Neural cell (in vitro differentiated cells): ENCODE results near the gene KCTD14. TPM values are rescaled to one million over a fixed set of nuclear protein-coding genes. Genes with fewer than 3 reads are reported as not detected.

Experiments used
- H2AFZ ChIP-seq: fragments of 200-600, 300-800 bp; sonication (generic), shearing (Covaris generic); 2 replicates; pipeline ENCODE4 v1.6.0; 2014; ENCODE audit warnings: low read depth, mild to moderate bottlenecking, antibody characterized with exemption, low read length, moderate library complexity
- H3F3A ChIP-seq: fragments of 200-600 bp; shearing (Covaris generic); 2 replicates; pipeline ENCODE4 v1.6.1; 2016; ENCODE audit warnings: mild to moderate bottlenecking, moderate library complexity, mixed read lengths, antibody characterized with exemption, low read length; ENCODE audit not compliant: insufficient read depth, poor library complexity, severe bottlenecking
- H3K27ac ChIP-seq: fragments of 200-600, 300-800 bp; sonication (generic), shearing (Covaris generic); 2 replicates; pipeline ENCODE4 v1.5.1; 2014; ENCODE audit warnings: mild to moderate bottlenecking, low read length, moderate library complexity
- H3K27me3 ChIP-seq: fragments of 300-800, 200-600 bp; sonication (generic), shearing (Covaris generic); 2 replicates; pipeline ENCODE4 v1.6.0; 2014; ENCODE audit warnings: mild to moderate bottlenecking, low read depth, low read length, moderate library complexity; ENCODE audit not compliant: insufficient read depth
- H3K36me3 ChIP-seq: fragments of 300-800, 200-600 bp; sonication (generic), shearing (Covaris generic); 2 replicates; pipeline ENCODE4 v1.5.1; 2014; ENCODE audit warnings: mild to moderate bottlenecking, antibody characterized with exemption, low read length, moderate library complexity; ENCODE audit not compliant: insufficient read depth
- H3K4me2 ChIP-seq: fragments of 300-800, 200-600 bp; sonication (generic), shearing (Covaris generic); 2 replicates; pipeline ENCODE4 v1.6.0; 2014; ENCODE audit warnings: mild to moderate bottlenecking, low read length
- H3K4me3 ChIP-seq: fragments of 300-800, 200-600 bp; sonication (generic), shearing (Covaris generic); 2 replicates; pipeline ENCODE4 v1.5.1; 2014; ENCODE audit warnings: mild to moderate bottlenecking, low read length, moderate library complexity
- H3K79me2 ChIP-seq: fragments of 200-600 bp; shearing (Covaris generic); replicated peaks from 2 replicates; pipeline ENCODE4 v1.6.0; 2014; ENCODE audit warnings: mild to moderate bottlenecking, low read length, moderate library complexity; ENCODE audit not compliant: insufficient read depth
- H3K9ac ChIP-seq: fragments of 300-800, 200-600 bp; sonication (generic), shearing (Covaris generic); 2 replicates; pipeline ENCODE4 v1.6.1; 2016; ENCODE audit warnings: mild to moderate bottlenecking, low read length, mixed read lengths
- H3K9me2 ChIP-seq: fragments of 200-600 bp; shearing (Covaris generic); 2 replicates; pipeline ENCODE4 v1.6.1; 2016; ENCODE audit warnings: mild to moderate bottlenecking, low read length, mixed read lengths; ENCODE audit not compliant: insufficient read depth
- H3K9me3 ChIP-seq: fragments of 200-600, 300-800 bp; sonication (generic), shearing (Covaris generic); 2 replicates; pipeline ENCODE4 v1.6.1; 2016; ENCODE audit warnings: mild to moderate bottlenecking, mixed run types, low read length, moderate library complexity, mixed read lengths
- H4K20me1 ChIP-seq: fragments of 200-600 bp; shearing (Covaris generic); 2 replicates; pipeline ENCODE4 v1.6.1; 2016; ENCODE audit warnings: mild to moderate bottlenecking, mixed run types; ENCODE audit not compliant: insufficient read depth
- EP300 ChIP-seq: fragments of 450-650 bp; conservative IDR thresholded peaks from 2 replicates; pipeline ENCODE4 v1.6.1; 2014; ENCODE audit warnings: antibody characterized with exemption, mild to moderate bottlenecking, moderate library complexity; ENCODE audit not compliant: poor library complexity, severe bottlenecking
- EZH2 ChIP-seq: fragments of 200-600, 300-800 bp; shearing (Covaris generic), sonication (generic); IDR thresholded peaks from 2 replicates; pipeline ENCODE4 v1.6.1; 2014; ENCODE audit warnings: antibody characterized with exemption, low read length, borderline replicate concordance, mild to moderate bottlenecking; ENCODE audit not compliant: insufficient read depth, poor library complexity, severe bottlenecking
- MXI1 ChIP-seq: fragments of 450-650 bp; conservative IDR thresholded peaks from 2 replicates; pipeline ENCODE4 v1.6.1; 2014; ENCODE audit warnings: antibody characterized with exemption, mild to moderate bottlenecking; ENCODE audit not compliant: poor library complexity, severe bottlenecking
- POLR2AphosphoS5 ChIP-seq: IDR thresholded peaks from 2 replicates; pipeline ENCODE4 v1.6.1; 2012
- RAD21 ChIP-seq: fragments of 450-650 bp; conservative IDR thresholded peaks from 2 replicates; pipeline ENCODE4 v1.6.1; 2014; ENCODE audit warnings: antibody characterized with exemption, mild to moderate bottlenecking, moderate library complexity
- REST ChIP-seq: IDR thresholded peaks from 2 replicates; pipeline ENCODE4 v1.6.1; 2012; ENCODE audit warnings: borderline replicate concordance
- SMC3 ChIP-seq: fragments of 450-650 bp; conservative IDR thresholded peaks from 2 replicates; pipeline ENCODE4 v1.6.1; 2014; ENCODE audit warnings: antibody characterized with exemption, mild to moderate bottlenecking, moderate library complexity; ENCODE audit not compliant: poor library complexity
- TAF1 ChIP-seq: IDR thresholded peaks from 2 replicates; pipeline ENCODE4 v1.6.1; 2012; ENCODE audit warnings: low read depth
- polyA plus RNA-seq: library from polyadenylated mRNA; depleted of rRNA; stranded (reverse); fragments of >200 nt; gene quantifications from 2 replicates; pipeline ENCODE4 v1.2.3, GENCODE V29; 2014
- TF ChIP-seq, protein P1 (sequence below): fragments of 450-650 bp; IDR thresholded peaks from 2 replicates; pipeline ENCODE4 v1.5.1; 2014; ENCODE audit warnings: antibody characterized with exemption, mild to moderate bottlenecking, moderate library complexity; ENCODE audit not compliant: poor library complexity, severe bottlenecking

KCTD14 gene
- polyA plus RNA-seq, 1 donor from 2014 or later, result 0.32 TPM

DNA sequence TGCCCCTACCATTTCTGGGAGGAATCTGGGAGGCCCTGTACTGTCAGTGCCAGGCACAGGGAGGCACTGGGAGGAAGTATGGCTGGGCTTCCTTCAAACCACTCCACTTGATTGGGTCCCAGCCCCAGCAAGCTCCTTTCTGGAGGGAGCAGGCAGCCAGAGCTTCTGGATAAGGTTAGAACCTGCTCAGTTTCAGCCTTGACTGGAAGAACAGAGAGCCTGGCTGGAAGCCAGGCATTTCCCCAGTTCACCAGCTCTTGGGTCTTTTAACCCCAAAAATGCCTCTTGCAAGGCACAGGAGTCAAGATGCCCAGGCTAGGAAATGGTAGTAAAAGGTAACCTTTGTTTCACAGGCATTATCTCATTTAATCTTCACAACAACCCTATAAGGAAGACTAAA lies 9.0 kb upstream of the KCTD14 start:
- H3K79me2 ChIP-seq, result no peaks in the 10 kb centered on the region
- no peaks in the 10 kb centered on the region for H4K20me1 ChIP-seq
- H3F3A ChIP-seq, result no peaks in the 10 kb centered on the region
- H3K9me2 ChIP-seq, result no peaks in the 10 kb centered on the region
- no peaks in the 10 kb centered on the region for H3K9me3 ChIP-seq
- H3K4me3 ChIP-seq, result no peak overlapping the region
- no peak overlapping the region for H3K27ac ChIP-seq
- no peak overlapping the region for H3K9ac ChIP-seq
- H3K36me3 ChIP-seq, result no peaks in the 10 kb centered on the region
- no peak overlapping the region for H2AFZ ChIP-seq
- no peaks in the 10 kb centered on the region for H3K27me3 ChIP-seq
- no peak overlapping the region for H3K4me2 ChIP-seq
- TF ChIP-seq MXI1 (no peak), EP300 (no peak), SMC3 (no peak), TAF1 (no peak), RAD21 (no peak), POLR2AphosphoS5 (no peak), REST (no peak), EZH2 (no peak)
- TF ChIP-seq, protein P1, sequence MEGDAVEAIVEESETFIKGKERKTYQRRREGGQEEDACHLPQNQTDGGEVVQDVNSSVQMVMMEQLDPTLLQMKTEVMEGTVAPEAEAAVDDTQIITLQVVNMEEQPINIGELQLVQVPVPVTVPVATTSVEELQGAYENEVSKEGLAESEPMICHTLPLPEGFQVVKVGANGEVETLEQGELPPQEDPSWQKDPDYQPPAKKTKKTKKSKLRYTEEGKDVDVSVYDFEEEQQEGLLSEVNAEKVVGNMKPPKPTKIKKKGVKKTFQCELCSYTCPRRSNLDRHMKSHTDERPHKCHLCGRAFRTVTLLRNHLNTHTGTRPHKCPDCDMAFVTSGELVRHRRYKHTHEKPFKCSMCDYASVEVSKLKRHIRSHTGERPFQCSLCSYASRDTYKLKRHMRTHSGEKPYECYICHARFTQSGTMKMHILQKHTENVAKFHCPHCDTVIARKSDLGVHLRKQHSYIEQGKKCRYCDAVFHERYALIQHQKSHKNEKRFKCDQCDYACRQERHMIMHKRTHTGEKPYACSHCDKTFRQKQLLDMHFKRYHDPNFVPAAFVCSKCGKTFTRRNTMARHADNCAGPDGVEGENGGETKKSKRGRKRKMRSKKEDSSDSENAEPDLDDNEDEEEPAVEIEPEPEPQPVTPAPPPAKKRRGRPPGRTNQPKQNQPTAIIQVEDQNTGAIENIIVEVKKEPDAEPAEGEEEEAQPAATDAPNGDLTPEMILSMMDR, result no peak

GRCh38 chr11:78031629-78032028 lies 8.6 kb upstream of the KCTD14 start:
- H3K9ac ChIP-seq, result no peak overlapping the region
- H4K20me1 ChIP-seq, result no peaks in the 10 kb centered on the region
- no peak overlapping the region for H3K4me3 ChIP-seq
- H3K27ac ChIP-seq, result no peak overlapping the region
- H3K27me3 ChIP-seq, result no peaks in the 10 kb centered on the region
- H3F3A ChIP-seq, result no peaks in the 10 kb centered on the region
- H3K36me3 ChIP-seq, result no peaks in the 10 kb centered on the region
- H3K79me2 ChIP-seq, result no peaks in the 10 kb centered on the region
- H3K9me3 ChIP-seq, result no peaks in the 10 kb centered on the region
- no peaks in the 10 kb centered on the region for H3K9me2 ChIP-seq
- H2AFZ ChIP-seq, result no peak overlapping the region
- TF ChIP-seq RAD21 (no peak), SMC3 (no peak), POLR2AphosphoS5 (no peak), EZH2 (no peak), EP300 (no peak), MXI1 (no peak), TAF1 (no peak), REST (no peak)
- TF ChIP-seq, protein P1, result no peak
- no peak overlapping the region for H3K4me2 ChIP-seq
